BE2C (cell line): ENCODE data around the gene SLC17A6.

Source experiments
- DNase-seq: peaks from one replicate; pipeline ENCODE4 v3.0.0-alpha.2; 2020
- H3K27me3 ChIP-seq: fragments of 250-450 bp; sonication (Bioruptor Pico); 2 replicates; pipeline ENCODE4 v1.5.1; 2020; ENCODE audit warnings: mild to moderate bottlenecking
- H3K36me3 ChIP-seq: fragments of 250-450 bp; sonication (Bioruptor Pico); 2 replicates; pipeline ENCODE4 v1.5.1; 2020; ENCODE audit warnings: mild to moderate bottlenecking
- H3K4me1 ChIP-seq: fragments of 250-450 bp; sonication (Bioruptor Pico); 2 replicates; pipeline ENCODE4 v1.5.1; 2020
- H3K4me3 ChIP-seq: 2 replicates; pipeline ENCODE4 v1.5.1; 2011; ENCODE audit warnings: low read depth, low read length
- H3K9me3 ChIP-seq: fragments of 250-450 bp; sonication (Bioruptor Pico); 2 replicates; pipeline ENCODE4 v1.5.1; 2020
- CTCF ChIP-seq: IDR thresholded peaks from 2 replicates; pipeline ENCODE4 v1.5.1; 2012; ENCODE audit warnings: mild to moderate bottlenecking, low read depth, low read length

The SLC17A6 gene

GRCh38 chr11:22371160-22371559 is 33.0 kb downstream of the SLC17A6 start:
- no peak for TF ChIP-seq CTCF
- H3K9me3 ChIP-seq: no peaks in the 10 kb centered on the region

GRCh38 chr11:22387126-22387525 is 48.9 kb downstream of the SLC17A6 start:
- H3K36me3 ChIP-seq: no peaks in the 10 kb centered on the region
- H3K4me1 ChIP-seq: no peaks in the 10 kb centered on the region
- no peaks in the 10 kb centered on the region for H3K9me3 ChIP-seq
- no peak overlapping the region for H3K4me3 ChIP-seq
- DNase-seq: no peak
- TF ChIP-seq CTCF: no peak
- no peaks in the 10 kb centered on the region for H3K27me3 ChIP-seq

More at GRCh38 chr11:22371160-22371559, 33.0 kb downstream of the SLC17A6 start:
- H3K36me3 ChIP-seq: no peaks in the 10 kb centered on the region
- H3K4me3 ChIP-seq: no peak overlapping the region
- DNase-seq: no peak
- H3K4me1 ChIP-seq: no peaks in the 10 kb centered on the region
- no peaks in the 10 kb centered on the region for H3K27me3 ChIP-seq

GRCh38 chr11:22389526-22390282 is 51.5 kb downstream of the SLC17A6 start:
- Histone ChIP-seq H3K27me3 (no peaks in the 10 kb centered on the region), H3K4me1 (no peaks in the 10 kb centered on the region), H3K9me3 (no peaks in the 10 kb centered on the region), H3K36me3 (no peaks in the 10 kb centered on the region), H3K4me3 (no peak overlapping the region)
- no peak for TF ChIP-seq CTCF
- DNase-seq: no peak

- TF ChIP-seq CTCF: no peak
- H3K9me3 ChIP-seq: no peaks in the 10 kb centered on the region
Measured at GRCh38 chr11:22390283-22390655, 52.1 kb downstream of the SLC17A6 start.

GRCh38 chr11:22392561-22392960 is 54.4 kb downstream of the SLC17A6 start:
- TF ChIP-seq CTCF: no peak
- DNase-seq: no peak
- Histone ChIP-seq H3K4me1 (no peaks in the 10 kb centered on the region), H3K9me3 (no peaks in the 10 kb centered on the region), H3K4me3 (no peak overlapping the region), H3K36me3 (no peaks in the 10 kb centered on the region), H3K27me3 (no peaks in the 10 kb centered on the region)

More at GRCh38 chr11:22390283-22390655, 52.1 kb downstream of the SLC17A6 start:
- Histone ChIP-seq H3K36me3 (no peaks in the 10 kb centered on the region), H3K27me3 (no peaks in the 10 kb centered on the region), H3K4me1 (no peaks in the 10 kb centered on the region), H3K4me3 (no peak overlapping the region)
- DNase-seq: no peak

DNA sequence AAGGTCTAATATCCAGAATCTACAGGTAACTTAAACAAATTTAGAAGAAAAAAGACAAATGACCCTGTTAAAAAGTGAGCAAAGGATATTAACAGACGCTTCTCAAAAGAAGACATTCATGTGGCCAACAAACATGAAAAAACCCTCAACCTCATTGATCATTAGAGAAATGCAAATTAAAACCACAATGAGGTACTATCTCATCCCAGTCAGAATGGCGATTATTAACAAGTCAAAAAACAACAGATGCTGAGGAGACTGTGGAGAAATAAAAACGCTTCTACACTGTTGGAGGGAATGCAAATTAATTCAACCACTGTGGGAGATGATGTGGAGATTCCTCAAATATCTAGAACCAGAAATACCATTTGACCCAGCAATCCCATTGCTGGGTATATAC is 67.2 kb downstream of the SLC17A6 start:
- no peaks in the 10 kb centered on the region for H3K36me3 ChIP-seq
- DNase-seq: no peak
- no peak for TF ChIP-seq CTCF
- no peaks in the 10 kb centered on the region for H3K9me3 ChIP-seq
- no peak overlapping the region for H3K4me3 ChIP-seq
- no peaks in the 10 kb centered on the region for H3K27me3 ChIP-seq
- H3K4me1 ChIP-seq: no peaks in the 10 kb centered on the region
